CD14-positive monocyte (primary cell): ENCODE data around the gene IWS1. TPM values are rescaled to one million over a fixed set of nuclear protein-coding genes. Genes with fewer than 3 reads are reported as not detected.

Experiments used
- DNase-seq, 3 donors: peaks; one replicate each; pipeline ENCODE4 v3.0.0-alpha.2; 2011 to 2022
- H2AFZ ChIP-seq: 2 replicates; pipeline ENCODE4 v1.6.0; 2012; ENCODE audit warnings: mild to moderate bottlenecking, low read depth, low read length, inconsistent platforms; ENCODE audit not compliant: insufficient read depth, poor library complexity, severe bottlenecking
- H3K27ac ChIP-seq, 2 donors: 1 replicate in 1 of 2; 2 replicates in 1 of 2; pipeline ENCODE4 v1.5.1; 2012 to 2013; ENCODE audit warnings: low read length in 2 of 2, control low read depth in 1 of 2, inconsistent platforms in 1 of 2, low read depth in 1 of 2, mild to moderate bottlenecking in 1 of 2
- H3K27me3 ChIP-seq, 2 donors: one replicate each; pipeline versions ENCODE4 v1.6.0 to v1.6.1; 2011 to 2013; ENCODE audit warnings: low read length in 2 of 2; ENCODE audit not compliant: control insufficient read depth in 2 of 2, insufficient read depth in 2 of 2
- H3K36me3 ChIP-seq, 2 donors: replicated peaks in 1 of 2; 1 replicate in 1 of 2; 2 replicates in 1 of 2; pipeline versions ENCODE4 v1.5.1 to v1.6.1; 2012 to 2013; ENCODE audit warnings: low read length in 2 of 2, control low read depth in 1 of 2, inconsistent platforms in 1 of 2, mild to moderate bottlenecking in 1 of 2; ENCODE audit not compliant: insufficient read depth in 2 of 2, control insufficient read depth in 1 of 2
- H3K4me1 ChIP-seq, 2 donors: 1 replicate in 1 of 2; 2 replicates in 1 of 2; pipeline versions ENCODE4 v1.5.1 to v1.6.1; 2012 to 2013; ENCODE audit warnings: low read length in 2 of 2, control low read depth in 1 of 2, inconsistent platforms in 1 of 2, mild to moderate bottlenecking in 1 of 2, moderate library complexity in 1 of 2; ENCODE audit not compliant: insufficient read depth in 2 of 2, control insufficient read depth in 1 of 2
- H3K4me2 ChIP-seq: replicated peaks from 2 replicates; pipeline ENCODE3; 2012; ENCODE audit warnings: low read length, moderate library complexity, mild to moderate bottlenecking; ENCODE audit not compliant: poor library complexity, severe bottlenecking; ENCODE audit errors: extremely low read depth
- H3K4me3 ChIP-seq, 3 experiments: fragments of 200-600 bp in 1 of 3; sonication (generic) in 1 of 3; replicated peaks in 1 of 3; 1 replicate in 2 of 3; 2 replicates in 1 of 3; pipeline ENCODE4 v1.5.1; 2011 to 2013; ENCODE audit warnings: low read length in 3 of 3, mild to moderate bottlenecking in 3 of 3, control low read depth in 2 of 3, low read depth in 2 of 3, inconsistent platforms in 1 of 3, moderate library complexity in 1 of 3
- H3K79me2 ChIP-seq: 2 replicates; pipeline ENCODE4 v1.6.0; 2012; ENCODE audit warnings: mild to moderate bottlenecking, control low read depth, inconsistent platforms, low read length, moderate library complexity; ENCODE audit not compliant: insufficient read depth
- H3K9ac ChIP-seq: 2 replicates; pipeline ENCODE4 v1.6.0; 2017; ENCODE audit warnings: low read length, mild to moderate bottlenecking; ENCODE audit not compliant: insufficient read depth, poor library complexity, severe bottlenecking
- H3K9me3 ChIP-seq, 2 donors: replicated peaks in 1 of 2; 1 replicate in 1 of 2; 2 replicates in 1 of 2; pipeline versions ENCODE4 v1.5.1 to v1.6.1; 2012 to 2013; ENCODE audit warnings: low read length in 2 of 2, control low read depth in 1 of 2; ENCODE audit not compliant: control insufficient read depth in 1 of 2, insufficient read depth in 1 of 2
- H4K20me1 ChIP-seq: 2 replicates; pipeline ENCODE4 v1.6.0; 2012; ENCODE audit warnings: mild to moderate bottlenecking, low read length, control low read depth, moderate library complexity; ENCODE audit not compliant: insufficient read depth
- H3K27ac Mint-ChIP-seq, 7 donors: one replicate each; pipeline ENCODE4 v1.8.0; 2020; ENCODE audit warnings: mild to moderate bottlenecking in 7 of 7, mixed read lengths in 7 of 7, moderate library complexity in 6 of 7, inconsistent platforms in 2 of 7
- H3K27me3 Mint-ChIP-seq, 3 donors: one replicate each; pipeline ENCODE4 v1.8.0; 2021 to 2022; ENCODE audit warnings: low read depth in 3 of 3, mild to moderate bottlenecking in 3 of 3, mixed read lengths in 3 of 3, moderate library complexity in 3 of 3, inconsistent platforms in 1 of 3
- H3K36me3 Mint-ChIP-seq, 2 donors: one replicate each; pipeline ENCODE4 v1.8.0; 2020; ENCODE audit warnings: mixed read lengths in 2 of 2, inconsistent platforms in 1 of 2, mild to moderate bottlenecking in 1 of 2
- H3K4me1 Mint-ChIP-seq: one replicate; pipeline ENCODE4 v1.8.0; 2020; ENCODE audit warnings: mild to moderate bottlenecking, mixed read lengths
- H3K4me3 Mint-ChIP-seq, 2 donors: one replicate each; pipeline ENCODE4 v1.8.0; 2020; ENCODE audit warnings: mild to moderate bottlenecking in 2 of 2, mixed read lengths in 2 of 2, moderate library complexity in 1 of 2
- H3K9me3 Mint-ChIP-seq, 7 donors: one replicate each; pipeline ENCODE4 v1.8.0; 2020 to 2022; ENCODE audit warnings: mixed read lengths in 7 of 7, mild to moderate bottlenecking in 6 of 7, moderate library complexity in 6 of 7, inconsistent platforms in 2 of 7
- CTCF ChIP-seq: fragments of 200-600 bp; IDR thresholded peaks from one replicate; pipeline ENCODE4 v1.8.0; 2022; ENCODE audit warnings: antibody characterized with exemption, mild to moderate bottlenecking
- WGBS: methylation state at CpG from one replicate; pipeline ENCODE4 v1.1.5; 2013; ENCODE audit warnings: missing lambda C conversion rate; ENCODE audit not compliant: insufficient coverage; 5-methylcytosine and 5-hydroxymethylcytosine counted together
- intact Hi-C, 2 donors: fragments of 100-400 bp; cut with micrococcal nuclease; formaldehyde crosslinking; loops; one replicate each; pipeline versions ENCODE4 v1.15.0 to v1.15.1; 2023
- polyA plus RNA-seq, 3 donors: library from polyadenylated mRNA; depleted of rRNA in 1 of 3; unstranded in 2 of 3; stranded (reverse) in 1 of 3; fragments of 300-500 nt in 2 of 3; fragments of >200 nt in 1 of 3; fragmentation: Illumina TruSeq in 2 of 3; gene quantifications; 1 replicate in 2 of 3; 2 replicates in 1 of 3; pipeline ENCODE4 v1.2.3, GENCODE V29; 2012 to 2021
- small RNA-seq: library from RNA; depleted of rRNA; stranded (forward); fragments of <200 nt; gene quantifications from one replicate; pipeline ENCODE3, GENCODE V24; 2012; ENCODE audit warnings: low read depth; ENCODE audit not compliant: insufficient read length

Gene IWS1
- polyA plus RNA-seq, 3 donors, result 7.9 to 21.3 (median 15.6) TPM

DNA sequence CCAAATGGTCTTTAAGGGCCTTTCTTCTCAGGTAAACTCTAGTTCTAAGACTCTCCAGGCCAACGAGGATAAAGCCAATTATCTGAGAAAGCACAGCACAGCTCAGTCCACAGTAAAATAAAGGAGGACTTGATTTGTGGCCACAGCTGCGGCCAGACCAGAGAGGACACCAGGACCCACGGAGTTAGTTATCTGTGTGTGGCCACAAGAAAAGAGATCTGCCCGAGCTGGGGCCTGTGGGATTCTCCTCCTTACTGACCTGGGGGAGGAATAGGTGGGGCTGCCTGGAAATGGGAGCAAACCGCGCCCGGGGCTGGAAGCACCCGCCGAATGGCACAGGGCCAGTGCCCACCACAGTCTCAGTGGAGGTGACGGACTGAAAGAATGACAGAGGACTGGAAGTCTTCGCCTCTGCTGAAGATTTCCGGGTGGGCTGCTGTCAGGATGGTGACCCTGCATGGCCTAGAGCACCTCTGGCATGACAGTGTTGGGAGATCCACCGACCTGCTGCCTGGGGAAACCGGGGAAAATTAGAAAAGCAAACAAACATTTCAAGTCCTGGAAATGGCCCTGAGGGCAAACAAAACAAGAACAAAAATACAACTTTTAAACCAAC is 94.8 kb downstream of the IWS1 start:
- Histone ChIP-seq H3K36me3 (no peaks in the 10 kb centered on the region), H3K27me3 (no peaks in the 10 kb centered on the region), H3K9ac (no peak overlapping the region), H3K9me3 (no peaks in the 10 kb centered on the region), H4K20me1 (no peaks in the 10 kb centered on the region), H3K27ac (no peak overlapping the region), H3K4me1 (no peaks in the 10 kb centered on the region), H3K4me3 (no peak overlapping the region), H2AFZ (no peak overlapping the region), H3K4me2 (no peak overlapping the region), H3K79me2 (no peaks in the 10 kb centered on the region)
- Mint-ChIP-seq H3K27me3 (peaks cover 0 to 3% (median 3%) of the 10 kb centered on the region in 3 donors), H3K4me1 (no peaks in the 10 kb centered on the region), H3K27ac (no peak overlapping the region), H3K4me3 (no peak overlapping the region), H3K36me3 (no peaks in the 10 kb centered on the region), H3K9me3 (no peaks in the 10 kb centered on the region)
- no peak for DNase-seq
- TF ChIP-seq CTCF, result no peak
- 89% methylated on average over 13 of the region's 14 CpGs for WGBS
- intact Hi-C loops, result no loop called here

Small RNAs within 50 kb of the gene (small RNA-seq; reads per million reads assigned to genes)
- not detected for gene RNU4-48P

Other genes with a start within 250 kb of the IWS1 start
- gene ERCC3, start 232.3 kb downstream of the IWS1 start, polyA plus RNA-seq, result 10 to 100 TPM; 13.2 to 49.7 (median 16.9) TPM
- gene MAP3K2, start 138.5 kb downstream of the IWS1 start, polyA plus RNA-seq, result 10 to 100 TPM; 16.0 to 86.4 (median 66.3) TPM
- under 1 TPM in 1 of 3 donors, not detected in 2; 0.69 TPM for gene PROC, start 108.1 kb downstream of the IWS1 start, polyA plus RNA-seq
- 1 to 10 TPM; 7.3 to 9.8 (median 9.0) TPM for gene MYO7B, start 9.2 kb upstream of the IWS1 start, polyA plus RNA-seq
- gene GPR17, start 119.7 kb upstream of the IWS1 start, polyA plus RNA-seq, result under 1 TPM in 1 of 3 donors, not detected in 2; 0.07 TPM
- 1 to 10 TPM in 1 of 3 donors, under 1 TPM in 2; 0.13 to 1.3 (median 0.23) TPM for gene LIMS2, start 149.0 kb upstream of the IWS1 start, polyA plus RNA-seq
- 1 to 10 TPM in 2 of 3 donors, not detected in 1; 3.8 to 4.9 TPM for gene SFT2D3, start 175.0 kb upstream of the IWS1 start, polyA plus RNA-seq